ENCODE results near the gene ZNF836. TPM values are rescaled to one million over a fixed set of nuclear protein-coding genes. Genes with fewer than 3 reads are reported as not detected.
A peak's percentile ranks its signal among the peaks of the same experiment; 100 is the strongest.
"Not testable (repeated sequence)": the region's sequence is repeated elsewhere in the genome, so short reads cannot be mapped to it uniquely, and the experiment has no call there.

ZNF836 gene
- total RNA-seq: 10 to 100 TPM in 1 of 2 donors, 1 to 10 TPM in 1; 8.9 to 10.5 TPM
- long read RNA-seq, partial matches to known transcripts: 0 of 1 reads
- long read RNA-seq, other reads (novel, unspliced or antisense): 1 of 1 reads

- DNase-seq: peak; percentile 92
- intact Hi-C loops (cut with DNase I): no loop called here
- ATAC-seq: peak; percentile 98 to 99
Observed at GRCh38 chr19:52171321-52172169, at the start of gene ZNF836. ZNF836 (minus strand) TSS chr19:52171621; CDS start chr19:52168072, 3,549 bp downstream.

GRCh38 chr19:52221031-52221430, 49.6 kb upstream of the ZNF836 start:
- ATAC-seq: no peak
- intact Hi-C loops (cut with DNase I): no loop called here
- no peak for DNase-seq

GRCh38 chr19:52219611-52220010, 48.2 kb upstream of the ZNF836 start:
- no peak for ATAC-seq
- intact Hi-C loops (cut with DNase I): no loop called here

GRCh38 chr19:52217576-52217975, 46.2 kb upstream of the ZNF836 start:
- DNase-seq (no peak), ATAC-seq (no peak)
- intact Hi-C loops (cut with DNase I): no loop called here

More at GRCh38 chr19:52219611-52220010, 48.2 kb upstream of the ZNF836 start:
- DNase-seq: no peak

- DNase-seq (no peak), ATAC-seq (no peak)
- intact Hi-C loops (cut with DNase I): no loop called here
Observed at GRCh38 chr19:52216401-52216800, 45.0 kb upstream of the ZNF836 start.

- DNase-seq (no peak), ATAC-seq (no peak)
- intact Hi-C loops (cut with DNase I): no loop called here
Observed at GRCh38 chr19:52214241-52214640, 42.8 kb upstream of the ZNF836 start.

GRCh38 chr19:52212572-52213255, 41.3 kb upstream of the ZNF836 start:
- DNase-seq (no peak), ATAC-seq (no peak)
- intact Hi-C loops (cut with DNase I): no loop called here

- ATAC-seq (no peak), DNase-seq (no peak)
- intact Hi-C loops (cut with DNase I): no loop called here
Observed at GRCh38 chr19:52211926-52212571, 40.6 kb upstream of the ZNF836 start.

- intact Hi-C loops (cut with DNase I): no loop called here
- ATAC-seq (no peak), DNase-seq (no peak)
Observed at GRCh38 chr19:52211203-52211602, 39.8 kb upstream of the ZNF836 start.

GRCh38 chr19:52206481-52206880, 35.1 kb upstream of the ZNF836 start:
- intact Hi-C loops (cut with DNase I): no loop called here
- DNase-seq: peak; percentile 41
- ATAC-seq: peak in 1 of 2 donors; percentile 67

GRCh38 chr19:52200755-52201391, 29.5 kb upstream of the ZNF836 start:
- ATAC-seq; DNase-seq; intact Hi-C loops (cut with DNase I): not testable (repeated sequence)

GRCh38 chr19:52200044-52200443, 28.6 kb upstream of the ZNF836 start:
- intact Hi-C loops (cut with DNase I): no loop called here
- ATAC-seq (peak; percentile 89 to 91), DNase-seq (peak; percentile 57)

- intact Hi-C loops (cut with DNase I): no loop called here
- no peak for DNase-seq
- ATAC-seq: no peak
Observed at GRCh38 chr19:52198678-52199077, 27.3 kb upstream of the ZNF836 start.

GRCh38 chr19:52197964-52198363, 26.5 kb upstream of the ZNF836 start:
- no peak for ATAC-seq
- no peak for DNase-seq
- intact Hi-C loops (cut with DNase I): no loop called here

GRCh38 chr19:52196256-52196967, 25.0 kb upstream of the ZNF836 start:
- intact Hi-C loops (cut with DNase I): no loop called here
- ATAC-seq: no peak

GRCh38 chr19:52191951-52192350, 20.5 kb upstream of the ZNF836 start:
- intact Hi-C loops (cut with DNase I): no loop called here
- DNase-seq: no peak
- ATAC-seq: no peak

More at GRCh38 chr19:52196256-52196967, 25.0 kb upstream of the ZNF836 start:
- no peak for DNase-seq

GRCh38 chr19:52191389-52191788, 20.0 kb upstream of the ZNF836 start:
- intact Hi-C loops (cut with DNase I): no loop called here
- no peak for ATAC-seq
- no peak for DNase-seq

- intact Hi-C loops (cut with DNase I): no loop called here
- peak; percentile 54 for DNase-seq
Observed at GRCh38 chr19:52190487-52191293, 19.3 kb upstream of the ZNF836 start.

More at GRCh38 chr19:52190487-52191293, 19.3 kb upstream of the ZNF836 start:
- ATAC-seq: peak in 1 of 2 donors; percentile 0

All from left cardiac atrium (tissue), 4 donors.